GM20431 (cell line): ENCODE data around the gene SNORC.
"Not testable (repeated sequence)": the region's sequence is repeated elsewhere in the genome, so short reads cannot be mapped to it uniquely, and the experiment has no call there.

Source experiments
- in situ Hi-C: fragments of 300-500 bp; cut with MseI, MboI; formaldehyde crosslinking; loops from one replicate; pipeline ENCODE4 v1.15.0; 2020; ENCODE audit warnings: low sequenced_read_pairs; ENCODE audit not compliant: unreplicated experiment

Gene SNORC

GRCh38 chr2:232870018-232870765 lies at the start of gene SNORC:
Gene SNORC, plus strand, starts transcription at chr2:232870264. Its CDS starts 78 bp downstream, at chr2:232870342.
- in situ Hi-C loops: no loop called here

GRCh38 chr2:232829988-232830387 lies 40.1 kb upstream of the SNORC start:
- in situ Hi-C loops: no loop called here

- in situ Hi-C loops: no loop called here
Observed at GRCh38 chr2:232831496-232831895, 38.6 kb upstream of the SNORC start.

- in situ Hi-C loops: no loop called here
Observed at GRCh38 chr2:232833830-232834229, 36.2 kb upstream of the SNORC start.

- in situ Hi-C loops: no loop called here
Observed at GRCh38 chr2:232835687-232836208, 34.3 kb upstream of the SNORC start.

- in situ Hi-C loops: no loop called here
Observed at GRCh38 chr2:232836934-232837333, 33.1 kb upstream of the SNORC start.

- in situ Hi-C loops: no loop called here
Observed at GRCh38 chr2:232838406-232838874, 31.6 kb upstream of the SNORC start.

GRCh38 chr2:232839411-232840079 lies 30.5 kb upstream of the SNORC start:
- in situ Hi-C loops: no loop called here

- in situ Hi-C loops: no loop called here
Observed at GRCh38 chr2:232842689-232843088, 27.4 kb upstream of the SNORC start.

- in situ Hi-C loops: no loop called here
Observed at GRCh38 chr2:232843834-232844233, 26.2 kb upstream of the SNORC start.

GRCh38 chr2:232846055-232846454 lies 24.0 kb upstream of the SNORC start:
- in situ Hi-C loops: no loop called here

- in situ Hi-C loops: no loop called here
Observed at GRCh38 chr2:232850039-232850438, 20.0 kb upstream of the SNORC start.

- in situ Hi-C loops: not testable (repeated sequence)
Observed at GRCh38 chr2:232852081-232852480, 18.0 kb upstream of the SNORC start.

GRCh38 chr2:232852676-232853075 lies 17.4 kb upstream of the SNORC start:
- in situ Hi-C loops: no loop called here

- in situ Hi-C loops: no loop called here
Observed at GRCh38 chr2:232854082-232854481, 16.0 kb upstream of the SNORC start.

GRCh38 chr2:232857158-232857563 lies 12.9 kb upstream of the SNORC start:
- in situ Hi-C loops: no loop called here

- in situ Hi-C loops: no loop called here
Observed at GRCh38 chr2:232859385-232859916, 10.6 kb upstream of the SNORC start.

- in situ Hi-C loops: no loop called here
Observed at GRCh38 chr2:232860593-232861241, 9.3 kb upstream of the SNORC start.

GRCh38 chr2:232861353-232861752 lies 8.7 kb upstream of the SNORC start:
- in situ Hi-C loops: no loop called here

- in situ Hi-C loops: no loop called here
Observed at GRCh38 chr2:232863996-232864395, 6.1 kb upstream of the SNORC start.

GRCh38 chr2:232865165-232865564 lies 4.9 kb upstream of the SNORC start:
- in situ Hi-C loops: no loop called here
